ENCODE data around the gene EXOC6B. TPM values are rescaled to one million over a fixed set of nuclear protein-coding genes. Genes with fewer than 3 reads are reported as not detected.
"Not testable (repeated sequence)": the region's sequence is repeated elsewhere in the genome, so short reads cannot be mapped to it uniquely, and the experiment has no call there.

Gene EXOC6B
- total and polyA plus RNA-seq, 11 donors = 18.4 to 192 (median 143) TPM

DNA sequence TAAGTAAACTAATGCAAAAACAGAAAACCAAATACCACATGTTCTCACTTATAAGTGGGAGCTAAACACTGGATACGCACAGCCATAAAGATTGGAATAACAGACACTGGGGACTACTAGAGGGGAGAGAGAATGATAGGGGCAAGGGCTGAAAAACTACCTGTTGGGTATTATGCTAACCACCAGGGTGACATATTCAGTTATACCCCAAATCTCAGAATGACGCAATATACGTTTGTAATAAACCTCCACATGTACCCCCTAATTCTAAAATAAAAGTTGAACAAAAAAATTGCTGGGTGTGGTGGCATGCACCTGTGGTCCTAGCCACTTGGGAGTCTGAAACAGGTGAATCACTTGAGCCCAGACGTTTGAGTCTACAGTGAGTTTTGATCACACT, 157.2 kb downstream of the EXOC6B start:
- peaks cover 0 to 6% (median 0%) of the 10 kb centered on the region in 12 donors for H3K4me1 ChIP-seq
- H3K36me3 ChIP-seq = no peaks in the 10 kb centered on the region
- H3K27ac ChIP-seq = no peak overlapping the region
- no peaks in the 10 kb centered on the region for H3K27me3 ChIP-seq
- intact Hi-C loops (cut with DNase I) = no loop called here
- no peak for DNase-seq
- peaks cover 0 to 36% (median 20%) of the 10 kb centered on the region in 12 donors for H3K9me3 ChIP-seq
- no peak overlapping the region for H3K4me3 ChIP-seq
- WGBS, 4 donors = 92 to 95% (median 93%) methylated on average over 4 of the region's 4 CpGs
- TF ChIP-seq POLR2A (IDR thresholded peaks at IDR 0.05) (no peak), CTCF (IDR thresholded peaks at IDR 0.05) (no peak)
- ATAC-seq = no peak

DNA sequence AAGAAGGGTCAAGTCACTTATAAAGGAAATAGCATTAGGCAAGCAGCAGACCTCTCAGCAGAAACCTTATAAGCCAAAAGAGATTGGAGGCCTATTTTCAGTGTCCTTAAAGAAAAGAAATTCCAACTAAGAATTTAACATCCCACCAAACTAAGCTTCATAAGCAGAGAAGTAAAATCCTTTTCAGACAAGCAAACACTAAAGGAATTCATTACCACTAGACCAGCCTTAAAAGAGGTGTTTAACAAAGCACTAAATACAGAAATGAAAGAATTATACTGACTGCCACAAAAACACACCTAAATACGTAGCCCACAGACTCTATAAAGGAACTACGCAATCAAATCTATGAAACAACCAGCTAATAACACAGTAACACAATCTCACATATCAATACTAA, 160.4 kb downstream of the EXOC6B start:
- ATAC-seq (no peak), DNase-seq (no peak)
- peaks cover 0 to 39% (median 20%) of the 10 kb centered on the region in 12 donors for H3K9me3 ChIP-seq
- intact Hi-C loops (cut with DNase I) = no loop called here
- H3K27ac ChIP-seq = no peak overlapping the region
- WGBS, 4 donors = 96 to 98% (median 97%) methylated on average over 2 of the region's 2 CpGs
- no peaks in the 10 kb centered on the region for H3K27me3 ChIP-seq
- TF ChIP-seq CTCF (IDR thresholded peaks at IDR 0.05) = no peak
- TF ChIP-seq POLR2A (IDR thresholded peaks at IDR 0.05) = no peak
- no peaks in the 10 kb centered on the region for H3K36me3 ChIP-seq
- peaks cover 0 to 4% (median 0%) of the 10 kb centered on the region in 12 donors for H3K4me1 ChIP-seq
- no peak overlapping the region for H3K4me3 ChIP-seq

GRCh38 chr2:72661985-72662384, 163.8 kb downstream of the EXOC6B start:
- no peaks in the 10 kb centered on the region for H3K36me3 ChIP-seq
- intact Hi-C loops (cut with DNase I) = no loop called here
- H3K4me3 ChIP-seq = no peak overlapping the region
- peaks cover 0 to 4% (median 0%) of the 10 kb centered on the region in 12 donors for H3K4me1 ChIP-seq
- DNase-seq (no peak), ATAC-seq (no peak)
- no peaks in the 10 kb centered on the region for H3K27me3 ChIP-seq
- 76 to 81% (median 79%) methylated on average over 2 of the region's 2 CpGs for WGBS, 4 donors
- TF ChIP-seq CTCF (IDR thresholded peaks at IDR 0.05) (no peak), POLR2A (IDR thresholded peaks at IDR 0.05) (no peak)
- peaks cover 0 to 25% (median 12%) of the 10 kb centered on the region in 12 donors for H3K9me3 ChIP-seq
- H3K27ac ChIP-seq = no peak overlapping the region

GRCh38 chr2:72649810-72650209, 176.0 kb downstream of the EXOC6B start:
- no peak for DNase-seq

GRCh38 chr2:72641221-72641620, 184.6 kb downstream of the EXOC6B start:
- H3K4me3 ChIP-seq; H3K27me3 ChIP-seq; intact Hi-C loops (cut with DNase I); H3K27ac ChIP-seq; ATAC-seq; H3K36me3 ChIP-seq; DNase-seq: not testable (repeated sequence)
- peaks cover 0 to 24% (median 0%) of the 10 kb centered on the region in 12 donors for H3K9me3 ChIP-seq
- 94 to 98% (median 96%) methylated on average over 5 to 8 of the region's 8 CpGs for WGBS, 4 donors
- peaks cover 0 to 11% (median 0%) of the 10 kb centered on the region in 12 donors for H3K4me1 ChIP-seq

More at GRCh38 chr2:72649810-72650209, 176.0 kb downstream of the EXOC6B start:
- TF ChIP-seq POLR2A (IDR thresholded peaks at IDR 0.05) = no peak
- no peak for TF ChIP-seq CTCF (IDR thresholded peaks at IDR 0.05)
- H3K27me3 ChIP-seq = no peaks in the 10 kb centered on the region
- WGBS, 4 donors = 94 to 98% (median 96%) methylated on average over 6 of the region's 6 CpGs
- intact Hi-C loops (cut with DNase I) = no loop called here
- no peak overlapping the region for H3K27ac ChIP-seq
- peaks cover 0 to 26% (median 0%) of the 10 kb centered on the region in 12 donors for H3K9me3 ChIP-seq
- peaks cover 0 to 2% (median 0%) of the 10 kb centered on the region in 9 donors for H3K36me3 ChIP-seq
- H3K4me1 ChIP-seq = no peaks in the 10 kb centered on the region
- H3K4me3 ChIP-seq = no peak overlapping the region
- ATAC-seq = no peak

Measured in heart left ventricle (tissue), 16 donors.